ENCODE results near the gene BCAS3. TPM values are rescaled to one million over a fixed set of nuclear protein-coding genes. Genes with fewer than 3 reads are reported as not detected.
"Not testable (repeated sequence)": the region's sequence is repeated elsewhere in the genome, so short reads cannot be mapped to it uniquely, and the experiment has no call there.

The BCAS3 gene
- total RNA-seq, 6 experiments from 2014 or later, result 9.2 to 22.1 (median 14.2) TPM

GRCh38 chr17:60969500-60970037 is 291.9 kb downstream of the BCAS3 start:
- H3K36me3 ChIP-seq, result no peaks in the 10 kb centered on the region
- TF ChIP-seq POLR2A (IDR thresholded peaks at IDR 0.05) (no peak), CTCF (IDR thresholded peaks at IDR 0.05) (no peak)
- no peak overlapping the region for H3K4me3 ChIP-seq
- no peaks in the 10 kb centered on the region for H3K9me3 ChIP-seq
- no peaks in the 10 kb centered on the region for H3K27me3 ChIP-seq
- DNase-seq (no peak), ATAC-seq (no peak)
- peaks cover 0 to 3% (median 0%) of the 10 kb centered on the region in 4 donors for H3K4me1 ChIP-seq
- 100% methylated on average over 1 of the region's 1 CpG for WGBS (ENCODE audit: insufficient coverage, low coverage, low lambda C conversion rate, missing lambda C conversion rate)
- no peak overlapping the region for H3K27ac ChIP-seq
- intact Hi-C loops (cut with DNase I), result no loop called here

GRCh38 chr17:60970741-60971140 is 293.1 kb downstream of the BCAS3 start:
- Histone ChIP-seq H3K9me3 (no peaks in the 10 kb centered on the region), H3K4me3 (no peak overlapping the region), H3K4me1 (peaks cover 0 to 3% (median 0%) of the 10 kb centered on the region in 4 donors), H3K36me3 (no peaks in the 10 kb centered on the region), H3K27ac (no peak overlapping the region), H3K27me3 (no peaks in the 10 kb centered on the region)
- TF ChIP-seq POLR2A (IDR thresholded peaks at IDR 0.05) (no peak), CTCF (IDR thresholded peaks at IDR 0.05) (no peak)
- intact Hi-C loops (cut with DNase I), result no loop called here
- no peak for ATAC-seq
- DNase-seq, result no peak

GRCh38 chr17:60971515-60972369 is 294.1 kb downstream of the BCAS3 start:
- H3K27ac ChIP-seq, result no peak overlapping the region
- TF ChIP-seq POLR2A (IDR thresholded peaks at IDR 0.05) (no peak), CTCF (IDR thresholded peaks at IDR 0.05) (peak; percentile 42 to 58 (median 50))
- intact Hi-C loops (cut with DNase I), result no loop called here
- H3K4me3 ChIP-seq, result no peak overlapping the region
- no peaks in the 10 kb centered on the region for H3K27me3 ChIP-seq
- ATAC-seq, result peak; percentile 56 to 73 (median 68)
- no peaks in the 10 kb centered on the region for H3K9me3 ChIP-seq
- H3K36me3 ChIP-seq, result no peaks in the 10 kb centered on the region
- H3K4me1 ChIP-seq, result peaks cover 0 to 3% (median 0%) of the 10 kb centered on the region in 4 donors
- WGBS (ENCODE audit: insufficient coverage, low coverage, low lambda C conversion rate, missing lambda C conversion rate), result 62% methylated on average over 5 of the region's 6 CpGs
- DNase-seq, result peak in 1 of 3 donors; percentile 27

- WGBS (ENCODE audit: insufficient coverage, low coverage, low lambda C conversion rate, missing lambda C conversion rate), result 96% methylated on average over 9 of the region's 23 CpGs
Observed at GRCh38 chr17:60976861-60977260, 299.2 kb downstream of the BCAS3 start.

GRCh38 chr17:60989379-60989778 is 311.7 kb downstream of the BCAS3 start:
- no peaks in the 10 kb centered on the region for H3K27me3 ChIP-seq
- DNase-seq (no peak), ATAC-seq (no peak)
- TF ChIP-seq POLR2A (IDR thresholded peaks at IDR 0.05) (no peak), CTCF (IDR thresholded peaks at IDR 0.05) (no peak)
- no peaks in the 10 kb centered on the region for H3K4me1 ChIP-seq
- intact Hi-C loops (cut with DNase I), result no loop called here
- H3K36me3 ChIP-seq, result no peaks in the 10 kb centered on the region
- H3K27ac ChIP-seq, result no peak overlapping the region
- no peak overlapping the region for H3K4me3 ChIP-seq
- no peaks in the 10 kb centered on the region for H3K9me3 ChIP-seq

More at GRCh38 chr17:60976861-60977260, 299.2 kb downstream of the BCAS3 start:
- intact Hi-C loops (cut with DNase I); H3K4me3 ChIP-seq; H3K27ac ChIP-seq; DNase-seq; H3K36me3 ChIP-seq; H3K9me3 ChIP-seq; ATAC-seq; H3K4me1 ChIP-seq; H3K27me3 ChIP-seq: not testable (repeated sequence)
